ENCODE measurements around the gene TSPAN33.

The TSPAN33 gene

DNA sequence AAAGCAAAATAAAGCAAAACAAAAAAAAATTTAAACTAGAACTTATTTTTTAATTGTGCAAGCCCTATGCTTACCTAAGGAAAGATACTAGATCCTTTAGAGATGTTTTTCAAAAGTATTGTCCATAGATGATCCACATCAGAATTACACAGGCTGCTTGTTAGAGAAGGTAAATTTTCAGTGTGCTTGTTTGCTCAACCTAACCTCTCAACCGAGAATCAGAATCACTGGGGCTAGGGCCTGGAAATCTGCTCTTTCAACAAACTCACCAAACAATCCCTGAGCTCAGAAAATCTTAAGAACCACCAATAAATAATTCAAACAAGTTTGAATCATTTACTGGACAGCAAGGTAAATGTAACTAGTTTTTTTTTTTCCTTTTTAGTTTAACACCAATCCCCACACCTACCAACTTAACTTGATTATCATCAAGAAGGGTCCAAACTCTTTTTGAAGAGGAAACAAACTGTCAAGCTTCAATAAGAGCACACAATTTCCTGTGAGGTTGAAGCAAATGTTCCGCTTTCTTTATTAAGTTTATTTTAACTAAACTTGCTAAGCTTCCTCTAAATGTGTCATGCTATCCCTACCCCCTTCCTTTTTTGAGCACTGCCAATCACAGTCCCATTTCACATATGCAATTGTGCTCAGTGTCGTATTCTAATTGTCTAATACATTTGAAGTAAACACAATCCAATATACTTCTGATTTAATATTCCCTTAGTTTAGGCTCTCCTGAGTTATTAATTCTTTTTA lies 7.4 kb upstream of the TSPAN33 start:
- DNase-seq: no peak

DNA sequence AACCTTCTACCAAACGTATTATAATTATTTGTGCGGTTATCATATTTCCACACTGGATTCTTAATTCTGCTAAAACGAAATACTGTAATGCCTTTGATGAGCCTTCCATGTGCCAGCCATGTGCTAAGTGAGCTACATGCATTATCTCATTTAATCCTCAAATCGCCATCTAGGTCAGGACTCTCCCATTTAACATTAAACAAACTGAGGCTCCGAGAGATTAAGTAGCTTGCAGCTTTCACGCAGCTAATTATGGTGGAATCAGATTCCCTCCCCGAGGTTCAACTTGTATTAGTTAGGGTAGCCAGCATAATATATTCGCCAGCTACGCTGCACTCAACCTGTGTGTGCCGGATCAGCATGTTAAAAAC lies 798 bp upstream of the TSPAN33 start:
- no peak for DNase-seq

DNA sequence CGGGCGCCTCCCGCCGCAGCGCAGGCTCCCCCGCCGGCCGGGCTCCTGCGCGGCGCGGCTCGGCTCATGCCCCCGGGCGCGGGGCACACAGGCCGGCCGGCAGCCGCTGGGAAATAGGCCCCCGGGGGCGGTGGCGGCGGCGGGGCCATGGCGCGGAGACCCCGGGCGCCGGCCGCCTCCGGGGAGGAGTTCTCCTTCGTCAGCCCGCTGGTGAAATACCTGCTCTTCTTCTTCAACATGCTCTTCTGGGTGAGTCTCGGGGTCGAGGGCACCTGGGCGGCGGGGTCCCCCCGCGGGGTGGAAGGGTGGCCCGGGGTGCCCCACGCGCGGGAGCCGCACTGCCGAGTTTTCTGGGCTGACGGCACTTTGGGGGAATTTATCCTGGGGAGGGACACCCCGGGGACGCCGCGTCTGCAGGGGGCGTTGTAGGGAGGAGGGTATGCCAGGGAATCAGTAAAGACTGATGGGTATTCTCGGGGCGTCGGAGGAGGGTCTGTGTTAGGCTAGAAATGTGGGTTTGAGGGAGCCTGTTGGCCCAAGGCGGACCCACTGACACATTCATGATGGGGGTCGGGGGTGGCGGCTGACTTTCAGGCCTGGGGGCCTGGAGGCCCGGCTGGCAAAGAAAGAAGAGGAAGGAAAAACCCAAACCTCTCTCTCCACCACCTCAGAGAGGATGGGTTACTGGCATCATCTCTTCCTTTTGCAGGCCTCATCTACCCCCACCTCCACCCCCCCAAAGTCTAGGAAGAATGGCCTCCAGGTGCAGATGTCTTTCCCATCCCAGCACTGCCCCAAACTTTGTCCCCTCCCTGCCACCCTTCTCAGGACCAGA lies 544 bp downstream of the TSPAN33 start:
- peak; percentile 12 for DNase-seq

- DNase-seq: no peak
These were observed 1.9 kb downstream of the TSPAN33 start for GRCh38 chr7:129146237-129146979.

GRCh38 chr7:129147731-129148130 lies 3.2 kb downstream of the TSPAN33 start:
- DNase-seq: no peak

GRCh38 chr7:129149511-129149910 lies 5.0 kb downstream of the TSPAN33 start:
- no peak for DNase-seq

DNA sequence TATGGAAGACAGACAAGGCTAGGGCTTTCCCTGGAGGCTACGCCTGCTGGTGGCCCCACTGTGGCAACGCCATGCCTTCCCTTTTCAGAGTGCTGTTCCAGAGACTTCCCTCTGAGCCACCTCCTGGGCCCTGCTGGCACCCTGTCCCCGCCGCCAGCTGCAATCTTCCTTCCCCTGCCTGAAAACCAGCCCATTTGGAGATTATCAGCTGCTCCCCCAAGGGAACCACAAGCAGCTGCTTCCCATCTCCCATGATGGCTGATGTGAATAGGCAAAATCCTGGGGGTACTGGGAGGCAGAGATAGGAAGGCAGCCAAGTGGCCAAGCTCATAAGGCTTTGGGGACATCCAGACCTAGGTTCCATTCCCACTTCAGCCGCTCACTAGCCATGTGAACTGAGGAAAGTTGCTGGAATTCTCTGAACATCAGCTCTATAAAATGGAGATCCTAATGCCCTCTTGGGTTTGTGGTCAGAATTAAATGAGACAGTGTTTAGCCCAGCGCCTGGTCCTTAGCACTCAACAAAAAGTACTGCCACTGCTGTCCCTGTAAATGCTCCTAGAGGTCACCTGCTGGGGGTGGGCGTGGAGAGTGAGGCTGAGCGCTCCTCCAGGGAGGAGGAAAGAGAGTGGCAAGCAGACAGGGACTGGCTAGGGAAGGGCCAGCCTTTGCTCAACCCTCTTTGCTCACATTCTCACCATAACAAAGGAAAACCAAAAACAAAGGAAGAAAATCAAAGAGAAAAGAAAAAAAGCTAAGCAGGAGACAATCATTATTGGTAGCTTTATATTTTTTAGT lies 5.9 kb downstream of the TSPAN33 start:
- no peak for DNase-seq

DNA sequence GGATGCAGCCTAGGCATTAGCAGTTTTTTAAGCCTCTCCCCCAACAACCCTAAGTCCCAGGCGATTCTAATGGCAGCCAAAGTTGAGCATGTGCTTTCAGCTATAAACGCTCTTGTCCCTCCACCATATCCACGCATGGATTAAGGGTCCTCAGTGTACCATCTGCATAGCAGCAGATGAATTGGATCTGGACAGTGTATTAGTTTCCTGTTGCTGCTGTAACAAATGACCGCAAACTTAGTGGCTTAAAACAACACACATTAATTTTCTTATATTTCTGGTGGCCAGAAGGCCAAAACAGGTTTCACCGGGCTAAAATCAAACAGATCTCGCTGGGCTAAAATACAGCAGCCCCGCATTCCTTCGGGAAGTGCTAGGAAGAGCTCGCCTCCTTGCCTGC lies 13.1 kb downstream of the TSPAN33 start:
- DNase-seq: no peak

DNA sequence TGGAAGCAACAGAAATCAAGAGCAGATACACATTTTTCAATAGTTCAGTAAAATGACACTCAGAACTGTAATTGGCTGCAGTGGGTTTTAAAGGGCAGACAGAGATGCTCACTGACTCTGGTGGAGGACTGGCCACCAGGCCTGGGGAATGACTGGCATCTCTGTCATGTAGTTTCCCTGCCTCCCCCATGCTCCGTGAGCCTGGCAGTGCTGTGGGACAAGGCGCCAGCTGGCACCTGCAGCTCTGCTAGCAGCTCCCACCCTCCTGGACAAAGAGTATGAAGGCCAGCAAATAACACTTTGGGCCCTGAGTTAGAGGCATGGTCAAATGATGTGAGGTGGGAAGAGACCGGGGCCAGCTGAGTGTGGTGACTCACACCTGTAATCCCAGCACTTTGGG lies 15.0 kb downstream of the TSPAN33 start:
- no peak for DNase-seq

- DNase-seq: no peak
These were observed 15.8 kb downstream of the TSPAN33 start for GRCh38 chr7:129160161-129160905.

- DNase-seq: no peak
These were observed 17.2 kb downstream of the TSPAN33 start for GRCh38 chr7:129161524-129162225.

GRCh38 chr7:129162732-129163131 lies 18.2 kb downstream of the TSPAN33 start:
- no peak for DNase-seq

- DNase-seq: peak; percentile 27
These were observed 19.5 kb downstream of the TSPAN33 start for GRCh38 chr7:129163875-129164544.

- DNase-seq: no peak
These were observed 22.2 kb downstream of the TSPAN33 start for GRCh38 chr7:129166745-129167144.

GRCh38 chr7:129167817-129168216 lies 23.3 kb downstream of the TSPAN33 start:
- no peak for DNase-seq

GRCh38 chr7:129168231-129169021 lies 23.9 kb downstream of the TSPAN33 start:
- no peak for DNase-seq

GRCh38 chr7:129169171-129169671 lies 24.7 kb downstream of the TSPAN33 start:
- peak; percentile 26 for DNase-seq

- DNase-seq: no peak
These were observed 25.4 kb downstream of the TSPAN33 start for GRCh38 chr7:129169686-129170440.
